Mesenteric fat pad (tissue), 1 donor: ENCODE data around the gene POU2F1. TPM values are rescaled to one million over a fixed set of nuclear protein-coding genes. Genes with fewer than 3 reads are reported as not detected.
A peak's percentile ranks its signal among the peaks of the same experiment; 100 is the strongest.

ENCODE experiments used
- DNase-seq: peaks from one replicate; pipeline ENCODE4 v3.0.0-alpha.2; 2020; ENCODE audit warnings: low spot score
- long read RNA-seq: library from polyadenylated mRNA; unstranded; transcript quantifications from one replicate; pipeline ENCODE4 v2.0.0, GENCODE V29; 2020
- total RNA-seq: library from RNA; stranded (reverse); fragmentation: NEBNext Ultra II Directional; extraction: Animal tissue kit (Norgen Biotek cat#: 25700); gene quantifications from one replicate; pipeline ENCODE4 v1.2.1, GENCODE V29; 2021
- donor health status: DM: yes; HTN: yes; CAD: no.

POU2F1 gene
- total RNA-seq: 18.8 TPM
- long read RNA-seq, full-length matches to known transcripts: 3 of 12 reads
- long read RNA-seq, partial matches to known transcripts: 5 of 12 reads
- long read RNA-seq, other reads (novel, unspliced or antisense): 4 of 12 reads

DNA sequence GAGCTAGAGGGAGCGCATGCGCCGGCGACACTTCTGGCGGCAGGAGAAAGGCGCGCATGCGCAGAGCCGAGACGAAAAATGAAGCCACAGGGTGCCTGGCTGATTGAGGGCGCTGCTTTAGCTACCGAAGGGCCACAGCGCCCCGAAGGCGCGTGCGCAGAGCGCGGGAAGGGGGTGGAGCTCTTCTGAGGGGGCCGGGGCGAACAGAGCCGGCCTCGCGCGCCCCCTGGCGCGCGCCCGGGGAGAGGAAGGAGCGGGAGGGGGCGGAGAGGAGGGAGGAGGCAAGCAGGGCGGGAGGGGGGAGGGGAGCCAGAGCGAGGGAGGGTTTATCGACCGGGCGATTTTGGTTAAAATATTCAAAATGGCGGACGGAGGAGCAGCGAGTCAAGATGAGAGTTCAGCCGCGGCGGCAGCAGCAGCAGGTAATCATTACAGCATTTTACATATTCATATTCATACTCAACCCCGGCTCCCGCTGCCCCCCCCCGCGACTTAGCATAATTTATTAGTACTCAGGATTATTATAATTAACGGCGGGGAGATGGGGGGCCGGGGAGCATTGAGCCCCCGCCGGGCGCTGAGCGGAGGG is at the start of gene POU2F1:
POU2F1 (plus strand) TSS at position 350 of the 589 bp plus-strand sequence; CDS start at position 362, 12 bp downstream.
- DNase-seq: peak; percentile 100

DNA sequence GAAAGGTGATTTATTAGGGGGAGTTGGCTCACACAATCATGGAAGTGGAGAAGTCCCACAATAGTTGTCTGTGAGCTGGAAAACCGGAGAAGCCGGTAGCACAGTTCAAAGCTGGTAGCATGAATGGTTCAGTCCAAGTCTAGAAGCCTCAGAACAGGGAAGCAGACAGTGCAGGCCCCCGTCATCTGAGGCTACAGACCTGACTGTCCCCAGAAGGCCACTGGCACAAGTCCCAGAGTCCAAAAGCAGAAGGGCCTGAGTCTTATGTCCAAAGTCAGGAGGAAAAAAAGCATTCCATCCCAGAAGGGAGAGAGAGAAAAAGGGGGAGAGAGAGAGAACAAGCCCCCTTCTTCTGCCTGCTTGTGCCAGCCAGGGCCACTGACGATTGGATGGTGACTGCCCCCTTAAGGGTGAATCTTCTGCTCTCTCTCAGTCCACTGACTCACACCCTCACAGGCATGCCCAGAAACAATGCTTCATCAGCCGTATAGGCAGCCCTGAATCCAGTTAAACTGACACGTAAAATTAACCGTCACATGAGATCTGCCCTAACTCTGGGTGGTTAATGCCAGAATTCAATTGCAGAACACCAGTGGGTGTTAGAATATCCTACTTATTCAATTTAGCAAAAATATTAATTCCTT is 49.3 kb upstream of the POU2F1 start:
- DNase-seq: no peak

DNA sequence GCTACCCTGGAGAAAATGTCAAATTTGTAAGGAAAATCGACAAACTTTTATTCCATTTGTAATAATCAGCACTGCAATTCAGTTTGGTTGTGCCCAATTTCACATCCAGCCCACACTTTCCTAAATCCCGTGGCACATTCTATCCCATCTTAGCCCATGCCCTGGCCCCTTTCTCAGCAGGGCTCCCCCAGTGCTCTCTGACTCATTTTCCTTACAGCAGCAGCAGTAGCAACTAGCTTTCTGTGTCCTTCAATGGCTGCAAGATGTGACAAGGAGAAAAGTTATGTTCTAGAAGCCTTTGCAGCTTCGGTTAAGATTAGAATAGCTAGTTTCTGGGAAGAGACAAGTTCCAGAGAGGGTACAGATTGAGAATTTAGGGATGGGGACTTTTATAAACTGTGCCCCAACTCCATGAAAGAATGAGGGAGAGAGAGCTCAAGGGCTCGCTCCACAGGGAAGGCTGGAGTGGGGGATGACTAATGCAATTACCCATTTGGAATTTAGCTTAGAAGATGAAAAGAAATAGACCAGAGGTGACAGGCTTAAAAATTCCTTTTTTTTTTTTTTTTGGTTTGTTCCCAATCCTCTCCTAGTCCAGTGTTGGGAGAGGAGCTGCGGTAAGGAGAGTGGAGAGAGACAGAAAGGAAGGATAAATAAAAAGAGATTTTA is 47.0 kb upstream of the POU2F1 start:
- DNase-seq: no peak

DNA sequence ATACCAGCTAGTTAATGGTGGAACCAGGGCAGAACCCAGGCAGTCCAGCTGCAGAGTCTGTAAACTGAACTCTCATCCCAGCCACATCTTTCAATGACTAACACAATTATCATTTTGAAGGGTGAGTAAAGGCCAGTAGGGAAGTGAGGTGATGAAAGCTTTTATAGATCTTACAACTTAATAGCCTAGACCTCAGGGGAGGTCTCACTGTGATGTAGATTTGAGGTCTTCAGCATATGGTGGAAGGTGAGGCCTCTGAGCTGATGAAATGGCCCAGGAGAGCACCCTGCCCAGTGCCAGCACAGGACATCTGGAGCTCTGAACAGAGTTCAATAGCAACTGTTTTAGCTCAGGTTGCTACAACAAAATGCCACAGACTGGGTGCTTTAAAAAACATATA is 44.8 kb upstream of the POU2F1 start:
- DNase-seq: no peak

- no peak for DNase-seq
Measured at GRCh38 chr1:167178831-167179230, 41.9 kb upstream of the POU2F1 start.

DNA sequence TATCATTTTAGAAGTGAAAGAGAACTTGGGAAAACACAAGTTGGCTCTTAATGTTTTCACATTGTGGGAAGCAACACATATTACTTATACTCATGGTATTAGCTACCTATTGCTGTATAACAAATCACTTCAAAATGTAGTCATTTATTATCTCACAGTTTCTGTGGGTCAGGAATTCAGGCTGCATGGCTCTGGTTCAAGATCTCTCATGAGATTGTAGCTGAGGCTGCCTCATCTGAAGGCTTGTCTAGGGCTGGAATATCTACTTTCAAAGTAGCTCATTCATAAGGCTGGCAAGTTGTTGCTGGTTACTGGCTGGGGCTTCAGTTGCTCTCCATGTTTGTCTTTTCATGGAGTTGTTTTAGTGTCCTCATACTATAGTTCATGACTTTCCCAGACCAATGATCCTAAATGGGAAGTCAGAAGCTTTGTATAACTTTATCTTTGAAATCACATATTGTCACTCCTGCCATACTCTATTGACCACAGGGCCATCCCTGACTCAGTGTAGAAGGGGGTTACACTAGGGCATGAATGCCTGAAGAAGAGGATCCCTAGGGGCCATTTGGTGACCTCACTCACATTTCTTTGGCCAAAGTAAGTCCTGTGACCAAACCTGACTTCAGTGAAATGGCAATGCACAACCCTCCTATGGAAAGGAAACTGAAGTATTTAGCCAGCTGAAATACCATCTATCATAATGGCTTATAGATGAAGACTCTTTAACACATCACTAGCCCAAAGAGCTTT is 37.9 kb upstream of the POU2F1 start:
- no peak for DNase-seq

- DNase-seq: no peak
Measured at GRCh38 chr1:167184081-167184480, 36.6 kb upstream of the POU2F1 start.

DNA sequence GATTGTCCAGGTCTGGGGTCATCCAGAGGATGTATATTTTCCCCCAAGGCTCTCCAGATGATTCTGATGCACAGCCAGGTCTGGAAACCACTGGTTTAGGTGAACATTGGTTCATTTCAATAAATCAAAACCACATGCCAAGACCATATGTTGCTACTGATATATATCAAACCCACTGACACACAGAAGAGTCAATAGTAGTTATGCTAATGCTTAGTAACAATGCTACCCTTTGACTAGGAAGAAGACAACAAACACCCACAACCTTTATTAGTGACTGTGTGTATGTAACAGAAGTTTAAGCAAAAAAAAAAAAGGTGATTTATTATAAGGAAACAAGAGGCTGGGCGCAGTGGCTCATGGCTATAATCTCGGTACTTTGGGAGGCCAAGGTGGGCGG is 35.6 kb upstream of the POU2F1 start:
- DNase-seq: no peak

DNA sequence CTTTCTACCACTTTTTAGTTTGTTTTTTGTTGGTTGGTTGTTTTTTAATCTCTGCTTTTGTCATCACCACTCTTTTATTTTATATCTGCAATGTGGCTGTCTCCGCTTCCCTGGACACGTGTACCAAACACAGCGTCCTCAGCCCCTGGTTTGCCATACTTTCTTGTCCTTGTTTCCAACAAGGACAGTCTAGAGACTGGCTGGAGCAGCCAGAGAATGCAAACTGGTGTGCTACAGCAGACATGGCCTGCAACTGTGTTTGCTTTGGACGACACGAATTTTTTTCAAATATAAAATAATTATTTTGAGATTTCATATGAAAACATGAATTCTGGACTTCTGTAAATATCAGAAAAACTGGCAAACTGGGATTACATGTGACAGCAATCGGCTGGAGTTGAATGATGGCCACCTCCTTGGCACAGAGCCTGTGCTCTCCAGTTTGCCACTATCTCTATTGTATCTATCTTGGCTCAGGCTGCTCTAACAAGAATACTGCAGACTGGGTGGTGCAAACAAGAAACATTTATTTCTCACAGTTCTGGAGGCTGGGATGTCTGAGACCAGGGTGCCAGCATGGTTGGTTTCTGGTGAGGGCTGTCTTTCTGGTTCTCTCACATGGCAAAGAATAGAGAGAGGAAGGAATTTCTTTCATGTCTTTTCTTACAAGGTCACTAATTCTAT is 34.6 kb upstream of the POU2F1 start:
- no peak for DNase-seq

DNA sequence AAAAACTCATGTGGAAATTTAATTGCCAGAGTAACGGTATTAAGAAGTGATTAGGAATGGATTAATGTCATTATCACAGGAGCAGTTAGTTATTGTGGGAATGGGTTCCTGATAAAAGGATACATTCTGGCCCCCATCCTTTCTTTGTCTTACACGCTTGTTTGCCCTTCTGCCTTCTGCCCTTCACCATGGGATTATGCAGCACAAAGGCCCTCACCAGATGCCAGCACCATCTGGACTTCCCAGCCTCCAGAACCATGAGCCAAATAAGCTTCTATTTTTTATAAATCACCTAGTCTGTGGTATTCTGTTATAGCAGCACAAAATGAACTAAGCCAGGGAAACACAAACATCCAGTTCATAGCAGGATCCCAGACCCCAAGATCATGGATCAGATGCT is 33.9 kb upstream of the POU2F1 start:
- no peak for DNase-seq

DNA sequence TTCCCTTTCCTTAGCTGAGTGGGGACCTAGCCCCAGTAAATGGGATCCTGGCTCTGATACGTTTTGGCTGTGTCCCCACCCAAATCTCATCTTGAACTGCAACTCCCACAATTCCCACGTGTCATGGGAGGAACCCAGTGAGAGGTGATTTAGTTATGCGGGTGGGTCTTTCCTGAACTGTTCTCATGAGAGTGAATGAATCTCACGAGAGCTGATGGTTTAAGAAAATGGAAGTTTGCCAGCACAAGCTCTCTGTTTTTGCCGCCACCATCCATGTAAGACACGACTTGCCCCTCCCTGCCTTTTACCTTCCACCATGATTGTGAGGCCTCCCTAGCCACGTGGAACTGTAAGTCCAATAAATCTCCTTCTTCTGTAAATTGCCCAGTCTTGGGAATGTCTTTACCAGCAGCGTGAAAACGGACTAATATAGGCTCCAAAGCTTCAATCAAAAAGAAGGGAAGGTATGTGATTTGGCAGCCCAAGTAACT is 29.9 kb upstream of the POU2F1 start:
- no peak for DNase-seq

DNA sequence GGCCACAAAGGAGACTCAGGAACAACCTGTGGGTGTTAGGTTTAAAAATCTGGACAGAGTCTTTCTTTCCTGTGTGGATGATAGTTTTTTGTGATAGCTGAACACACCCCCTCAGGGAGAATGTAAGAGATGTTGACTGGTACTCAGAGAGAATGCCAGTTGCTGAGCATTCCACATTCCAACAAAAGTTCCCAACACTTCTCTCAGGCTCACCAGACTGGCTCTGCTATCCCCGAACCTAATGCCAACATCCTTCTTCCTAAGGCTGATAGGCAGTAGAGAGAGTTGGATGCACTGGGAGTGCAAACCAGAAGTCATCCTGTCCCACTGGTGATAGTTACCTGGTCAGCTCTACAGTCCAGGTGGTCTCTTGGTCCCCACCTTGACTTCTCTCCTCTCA is 28.7 kb upstream of the POU2F1 start:
- no peak for DNase-seq

GRCh38 chr1:167194182-167194581 is 26.5 kb upstream of the POU2F1 start:
- DNase-seq: no peak

DNA sequence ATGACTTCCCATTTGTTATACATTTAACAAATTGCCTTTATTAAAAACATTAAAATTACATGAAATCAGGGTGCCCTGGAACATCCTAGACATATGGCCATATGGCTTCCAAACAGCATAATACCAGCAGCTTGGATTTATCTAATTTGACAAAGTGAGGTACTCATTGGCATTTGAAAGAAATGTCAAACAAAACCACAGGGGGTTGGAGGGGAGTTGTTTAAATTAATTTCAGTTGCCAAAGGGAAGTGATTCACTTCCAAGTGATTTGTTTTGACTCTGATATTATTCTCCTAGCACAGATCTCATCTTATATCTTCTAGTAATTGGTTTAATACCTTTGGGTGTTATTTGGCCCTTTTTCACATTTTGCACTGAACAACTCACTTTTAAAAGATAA is 24.5 kb upstream of the POU2F1 start:
- DNase-seq: no peak

DNA sequence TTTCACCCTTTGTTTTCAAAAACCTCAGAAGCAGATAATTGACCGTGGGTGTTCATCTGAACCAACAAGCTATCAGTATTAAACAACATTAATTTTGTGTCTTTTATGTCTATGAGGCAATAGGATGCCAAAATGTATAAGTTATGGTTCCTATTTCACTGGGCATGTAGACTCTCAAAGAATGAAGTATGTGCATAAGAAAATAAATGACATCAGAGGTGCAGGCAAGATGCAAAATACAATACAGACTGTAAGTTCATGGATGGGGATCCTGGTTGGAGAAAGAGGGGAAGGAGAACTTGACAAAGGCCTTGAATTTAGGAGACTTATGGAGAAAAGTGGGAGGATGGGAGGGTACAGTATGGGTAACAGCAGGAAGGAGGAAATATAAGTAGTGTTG is 23.4 kb upstream of the POU2F1 start:
- no peak for DNase-seq

DNA sequence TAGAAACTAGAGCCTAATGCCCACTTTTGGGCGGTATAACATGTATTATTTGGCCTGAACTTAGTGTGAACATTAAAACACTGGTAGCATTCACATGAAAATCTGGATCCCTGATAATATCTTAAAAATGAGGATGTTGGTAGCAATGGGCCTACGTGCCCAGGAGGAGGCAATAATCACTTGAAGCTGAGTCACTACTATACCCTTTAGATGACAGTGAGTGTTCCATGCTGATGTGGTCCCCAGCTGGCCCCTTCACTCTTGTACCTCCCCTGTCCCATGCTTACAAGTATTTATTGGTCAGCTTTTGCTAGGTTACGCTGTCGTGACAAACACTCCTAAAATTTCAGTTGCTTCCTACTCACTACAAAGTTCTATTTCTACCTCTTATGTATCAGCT is 23.0 kb upstream of the POU2F1 start:
- DNase-seq: no peak

- DNase-seq: no peak
Measured at GRCh38 chr1:167198518-167199133, 22.1 kb upstream of the POU2F1 start.

GRCh38 chr1:167199656-167200055 is 21.0 kb upstream of the POU2F1 start:
- no peak for DNase-seq

DNA sequence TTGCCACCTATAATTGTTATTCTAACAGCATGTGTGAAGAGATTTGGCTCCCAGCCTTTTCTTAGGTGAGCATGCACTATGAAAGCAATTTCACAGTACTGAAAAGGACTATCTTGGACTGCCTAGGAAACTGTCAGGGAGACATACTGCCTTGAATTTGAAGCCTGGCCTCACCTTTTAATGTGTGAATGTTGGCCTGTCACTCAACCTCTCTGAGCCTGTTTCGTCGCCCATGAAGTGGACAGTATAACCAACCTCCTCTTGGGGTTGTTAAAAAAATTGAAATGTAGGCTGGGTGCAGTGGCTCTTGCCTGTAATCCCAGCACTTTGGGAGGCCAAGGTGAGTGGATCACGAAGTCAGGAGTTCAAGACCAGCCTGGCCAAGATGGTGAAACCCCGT is 20.4 kb upstream of the POU2F1 start:
- DNase-seq: no peak

GRCh38 chr1:167200749-167201148 is 19.9 kb upstream of the POU2F1 start:
- DNase-seq: no peak

GRCh38 chr1:167202049-167202448 is 18.6 kb upstream of the POU2F1 start:
- DNase-seq: no peak
